ENCODE results near the gene CHAT.

- TF ChIP-seq CTCF (IDR thresholded peaks at IDR 0.05) (no peak), POLR2A (IDR thresholded peaks at IDR 0.05) (no peak)
Observed at GRCh38 chr10:49661140-49661856, 47.5 kb downstream of the CHAT start.

Measured in adrenal gland (tissue), 5 donors.